Naive B cell (primary cell): ENCODE data around the gene PDAP1. TPM values are rescaled to one million over a fixed set of nuclear protein-coding genes. Genes with fewer than 3 reads are reported as not detected.
"Not testable (repeated sequence)": the region's sequence is repeated elsewhere in the genome, so short reads cannot be mapped to it uniquely, and the experiment has no call there.

Experiments
- ATAC-seq, 2 donors: fragments of 150-1000 bp; cut with Tn5 transposase; 2 replicates each; pipeline ENCODE4 v1.10.0; 2021; ENCODE audit warnings: low read depth in 2 of 2, mild to moderate bottlenecking in 2 of 2, moderate library complexity in 2 of 2
- DNase-seq: peaks from one replicate; pipeline ENCODE4 v3.0.0; 2022
- H3K27ac Mint-ChIP-seq, 6 donors: one replicate each; pipeline ENCODE4 v1.8.0; 2020 to 2022; ENCODE audit warnings: mild to moderate bottlenecking in 6 of 6, mixed read lengths in 6 of 6, moderate library complexity in 5 of 6, inconsistent platforms in 2 of 6
- H3K27me3 Mint-ChIP-seq, 3 donors: one replicate each; pipeline ENCODE4 v1.8.0; 2021 to 2022; ENCODE audit warnings: mixed read lengths in 3 of 3, mild to moderate bottlenecking in 1 of 3
- H3K36me3 Mint-ChIP-seq, 2 donors: one replicate each; pipeline ENCODE4 v1.8.0; 2020 to 2022; ENCODE audit warnings: mixed read lengths in 2 of 2, inconsistent platforms in 1 of 2, mild to moderate bottlenecking in 1 of 2
- H3K4me1 Mint-ChIP-seq, 3 donors: one replicate each; pipeline ENCODE4 v1.8.0; 2020 to 2022; ENCODE audit warnings: mixed read lengths in 3 of 3, inconsistent platforms in 1 of 3, mild to moderate bottlenecking in 1 of 3, moderate library complexity in 1 of 3
- H3K4me3 Mint-ChIP-seq, 8 donors: one replicate each; pipeline ENCODE4 v1.8.0; 2020 to 2022; ENCODE audit warnings: mild to moderate bottlenecking in 8 of 8, mixed read lengths in 8 of 8, moderate library complexity in 8 of 8, inconsistent platforms in 2 of 8
- H3K9me3 Mint-ChIP-seq, 7 donors: one replicate each; pipeline ENCODE4 v1.8.0; 2020 to 2022; ENCODE audit warnings: mixed read lengths in 7 of 7, mild to moderate bottlenecking in 5 of 7, inconsistent platforms in 2 of 7, moderate library complexity in 1 of 7
- polyA plus RNA-seq, 6 donors: library from polyadenylated mRNA; unstranded; fragments of 300-500 nt; fragmentation: Illumina TruSeq; gene quantifications; one replicate each; pipeline ENCODE4 v1.2.3, GENCODE V29; 2021; ENCODE audit warnings: low read depth in 6 of 6

The PDAP1 gene
- polyA plus RNA-seq, 6 donors from 2014 or later = 23.3 to 28.5 (median 25.7) TPM

- no peak overlapping the region for H3K4me3 Mint-ChIP-seq
- no peaks in the 10 kb centered on the region for H3K27me3 Mint-ChIP-seq
- H3K9me3 Mint-ChIP-seq = no peaks in the 10 kb centered on the region
- no peak for ATAC-seq
- H3K27ac Mint-ChIP-seq = peak overlapping the region in 4 of 6 donors; percentile 36 to 92 (median 58)
- no peak for DNase-seq
- H3K4me1 Mint-ChIP-seq = peaks cover 29 to 41% (median 30%) of the 10 kb centered on the region in 3 donors
- H3K36me3 Mint-ChIP-seq = peaks cover 0 to 19% of the 10 kb centered on the region in 2 donors
Measured at GRCh38 chr7:99397297-99397983, 11.0 kb downstream of the PDAP1 start.

GRCh38 chr7:99396418-99397296, 11.7 kb downstream of the PDAP1 start:
- H3K27ac Mint-ChIP-seq = peak overlapping the region in 5 of 6 donors; percentile 18 to 84 (median 37)
- ATAC-seq = no peak
- peaks cover 29 to 42% (median 35%) of the 10 kb centered on the region in 3 donors for H3K4me1 Mint-ChIP-seq
- DNase-seq = no peak
- H3K9me3 Mint-ChIP-seq = no peaks in the 10 kb centered on the region
- peak overlapping the region in 1 of 8 donors; percentile 9 for H3K4me3 Mint-ChIP-seq
- peaks cover 0 to 19% of the 10 kb centered on the region in 2 donors for H3K36me3 Mint-ChIP-seq
- H3K27me3 Mint-ChIP-seq = no peaks in the 10 kb centered on the region

- Mint-ChIP-seq H3K36me3 (peaks cover 0 to 14% of the 10 kb centered on the region in 2 donors), H3K27ac (peak overlapping the region in 1 of 6 donors; percentile 47), H3K9me3 (no peaks in the 10 kb centered on the region), H3K4me1 (peaks cover 24 to 36% (median 35%) of the 10 kb centered on the region in 3 donors), H3K27me3 (no peaks in the 10 kb centered on the region), H3K4me3 (no peak overlapping the region)
- DNase-seq = no peak
- no peak for ATAC-seq
Measured at GRCh38 chr7:99395616-99396327, 12.6 kb downstream of the PDAP1 start.

- H3K36me3 Mint-ChIP-seq = peaks cover 0 to 11% of the 10 kb centered on the region in 2 donors
- ATAC-seq (no peak), DNase-seq (no peak)
- H3K27ac Mint-ChIP-seq = peak overlapping the region in 2 of 6 donors; percentile 69 to 86
- peaks cover 24 to 35% (median 29%) of the 10 kb centered on the region in 3 donors for H3K4me1 Mint-ChIP-seq
- H3K9me3 Mint-ChIP-seq = no peaks in the 10 kb centered on the region
- H3K4me3 Mint-ChIP-seq = peak overlapping the region in 3 of 8 donors; percentile 66 to 79 (median 78)
- no peaks in the 10 kb centered on the region for H3K27me3 Mint-ChIP-seq
Measured at GRCh38 chr7:99394188-99394502, 14.3 kb downstream of the PDAP1 start.

GRCh38 chr7:99393355-99394187, 14.8 kb downstream of the PDAP1 start:
- Mint-ChIP-seq H3K36me3 (peaks cover 0 to 11% of the 10 kb centered on the region in 2 donors), H3K27me3 (no peaks in the 10 kb centered on the region), H3K4me3 (peak overlapping the region; percentile 78 to 91 (median 88)), H3K27ac (peak overlapping the region; percentile 80 to 93 (median 89)), H3K4me1 (peaks cover 20 to 31% (median 29%) of the 10 kb centered on the region in 3 donors), H3K9me3 (no peaks in the 10 kb centered on the region)
- no peak for ATAC-seq
- no peak for DNase-seq

- no peaks in the 10 kb centered on the region for H3K27me3 Mint-ChIP-seq
- peak; percentile 81 for DNase-seq
- peak overlapping the region; percentile 78 to 91 (median 88) for H3K4me3 Mint-ChIP-seq
- ATAC-seq = peak; percentile 94 to 97
- no peaks in the 10 kb centered on the region for H3K9me3 Mint-ChIP-seq
- peaks cover 14 to 27% (median 23%) of the 10 kb centered on the region in 3 donors for H3K4me1 Mint-ChIP-seq
- H3K27ac Mint-ChIP-seq = peak overlapping the region; percentile 80 to 93 (median 89)
- H3K36me3 Mint-ChIP-seq = peaks cover 0 to 4% of the 10 kb centered on the region in 2 donors
Measured at GRCh38 chr7:99392659-99393354, 15.6 kb downstream of the PDAP1 start.

GRCh38 chr7:99392046-99392445, 16.4 kb downstream of the PDAP1 start:
- H3K36me3 Mint-ChIP-seq = no peaks in the 10 kb centered on the region
- H3K27me3 Mint-ChIP-seq = no peaks in the 10 kb centered on the region
- H3K4me1 Mint-ChIP-seq = peaks cover 12 to 28% (median 20%) of the 10 kb centered on the region in 3 donors
- DNase-seq = no peak
- ATAC-seq = no peak
- H3K9me3 Mint-ChIP-seq = no peaks in the 10 kb centered on the region
- peak overlapping the region in 3 of 6 donors; percentile 30 to 93 (median 87) for H3K27ac Mint-ChIP-seq
- peak overlapping the region in 5 of 8 donors; percentile 45 to 90 (median 51) for H3K4me3 Mint-ChIP-seq

GRCh38 chr7:99390941-99391602, 17.3 kb downstream of the PDAP1 start:
- peak overlapping the region in 1 of 8 donors; percentile 45 for H3K4me3 Mint-ChIP-seq

GRCh38 chr7:99389772-99390171, 18.6 kb downstream of the PDAP1 start:
- DNase-seq = no peak
- ATAC-seq = no peak
- Mint-ChIP-seq H3K36me3 (no peaks in the 10 kb centered on the region), H3K27ac (peak overlapping the region in 1 of 6 donors; percentile 67), H3K4me3 (no peak overlapping the region), H3K27me3 (no peaks in the 10 kb centered on the region), H3K9me3 (no peaks in the 10 kb centered on the region), H3K4me1 (peaks cover 16 to 39% (median 36%) of the 10 kb centered on the region in 3 donors)

More at GRCh38 chr7:99390941-99391602, 17.3 kb downstream of the PDAP1 start:
- DNase-seq (no peak), ATAC-seq (no peak)
- H3K36me3 Mint-ChIP-seq = no peaks in the 10 kb centered on the region
- H3K27me3 Mint-ChIP-seq = no peaks in the 10 kb centered on the region
- no peaks in the 10 kb centered on the region for H3K9me3 Mint-ChIP-seq
- peaks cover 15 to 35% (median 23%) of the 10 kb centered on the region in 3 donors for H3K4me1 Mint-ChIP-seq
- peak overlapping the region in 1 of 6 donors; percentile 30 for H3K27ac Mint-ChIP-seq

- Mint-ChIP-seq H3K4me1 (peaks cover 13 to 41% (median 33%) of the 10 kb centered on the region in 3 donors), H3K27ac (no peak overlapping the region), H3K9me3 (no peaks in the 10 kb centered on the region), H3K4me3 (no peak overlapping the region), H3K27me3 (no peaks in the 10 kb centered on the region), H3K36me3 (no peaks in the 10 kb centered on the region)
- no peak for ATAC-seq
- DNase-seq = no peak
Measured at GRCh38 chr7:99387912-99388311, 20.5 kb downstream of the PDAP1 start.

GRCh38 chr7:99387239-99387635, 21.2 kb downstream of the PDAP1 start:
- not testable (repeated sequence) for H3K27me3 Mint-ChIP-seq, DNase-seq, ATAC-seq, H3K36me3 Mint-ChIP-seq, H3K9me3 Mint-ChIP-seq
- Mint-ChIP-seq H3K27ac (peak overlapping the region in 2 of 6 donors; percentile 42 to 94), H3K4me3 (peak overlapping the region in 1 of 8 donors; percentile 21), H3K4me1 (peaks cover 13 to 42% (median 27%) of the 10 kb centered on the region in 3 donors)
